Mesenchymal stem cell (in vitro differentiated cells and primary cell): ENCODE measurements around the gene HOXD3.
A peak's percentile ranks its signal among the peaks of the same experiment; 100 is the strongest.

ENCODE experiments used
- DNase-seq: peaks from one replicate; pipeline ENCODE4 v3.0.0-alpha.2; 2013
- H2AFZ ChIP-seq: one replicate; pipeline ENCODE4 v1.6.1; 2013; ENCODE audit warnings: low read depth, mild to moderate bottlenecking, control low read depth, inconsistent platforms, low read length, moderate library complexity
- H2AK5ac ChIP-seq: 2 replicates; pipeline ENCODE4 v1.6.1; 2013; ENCODE audit warnings: low read length, moderate library complexity, mild to moderate bottlenecking, inconsistent platforms; ENCODE audit not compliant: severe bottlenecking
- H2BK120ac ChIP-seq: one replicate; pipeline ENCODE4 v1.6.1; 2013; ENCODE audit warnings: low read depth, mild to moderate bottlenecking, inconsistent platforms, low read length, moderate library complexity
- H2BK12ac ChIP-seq, 2 experiments: one replicate each; pipeline ENCODE4 v1.6.1; 2013; ENCODE audit warnings: inconsistent platforms in 2 of 2, low read length in 2 of 2, mild to moderate bottlenecking in 2 of 2, moderate library complexity in 2 of 2, control low read depth in 1 of 2
- H2BK15ac ChIP-seq: one replicate; pipeline ENCODE4 v1.6.1; 2013; ENCODE audit warnings: mild to moderate bottlenecking, low read depth, inconsistent platforms; ENCODE audit not compliant: poor library complexity, severe bottlenecking
- H2BK5ac ChIP-seq: 2 replicates; pipeline ENCODE4 v1.6.1; 2013; ENCODE audit warnings: low read depth, mild to moderate bottlenecking, low read length, control low read depth, inconsistent platforms; ENCODE audit not compliant: poor library complexity, severe bottlenecking
- H3K14ac ChIP-seq, 2 experiments: one replicate each; pipeline ENCODE4 v1.6.1; 2013; ENCODE audit warnings: inconsistent platforms in 2 of 2, low read length in 2 of 2, control low read depth in 1 of 2, mild to moderate bottlenecking in 1 of 2, moderate library complexity in 1 of 2
- H3K18ac ChIP-seq, 2 experiments: one replicate each; pipeline ENCODE4 v1.6.1; 2013; ENCODE audit warnings: inconsistent platforms in 2 of 2, low read length in 2 of 2, control low read depth in 1 of 2, low read depth in 1 of 2, mild to moderate bottlenecking in 1 of 2
- H3K23ac ChIP-seq, 2 experiments: one replicate each; pipeline ENCODE4 v1.6.1; 2013; ENCODE audit warnings: inconsistent platforms in 2 of 2, low read length in 2 of 2, mild to moderate bottlenecking in 2 of 2, moderate library complexity in 2 of 2, control low read depth in 1 of 2
- H3K27ac ChIP-seq: 2 replicates; pipeline ENCODE4 v1.5.1; 2013; ENCODE audit warnings: mild to moderate bottlenecking, moderate library complexity, low read length, control low read depth, inconsistent platforms; ENCODE audit not compliant: poor library complexity, severe bottlenecking
- H3K27me3 ChIP-seq, 2 experiments: 2 replicates each; pipeline versions ENCODE4 v1.6.1 to v1.7.0; 2013; ENCODE audit warnings: low read length in 2 of 2, mild to moderate bottlenecking in 2 of 2, moderate library complexity in 2 of 2, control low read depth in 1 of 2, inconsistent platforms in 1 of 2; ENCODE audit not compliant: control insufficient read depth in 1 of 2, insufficient read depth in 1 of 2
- H3K36me3 ChIP-seq, 2 experiments: 2 replicates each; pipeline versions ENCODE4 v1.6.1 to v1.7.0; 2013; ENCODE audit warnings: low read length in 2 of 2, control low read depth in 1 of 2, inconsistent platforms in 1 of 2, low read depth in 1 of 2, mild to moderate bottlenecking in 1 of 2; ENCODE audit not compliant: insufficient read depth in 2 of 2, control insufficient read depth in 1 of 2
- H3K4ac ChIP-seq, 2 experiments: one replicate each; pipeline ENCODE4 v1.6.1; 2013; ENCODE audit warnings: inconsistent platforms in 2 of 2, low read length in 2 of 2, mild to moderate bottlenecking in 2 of 2, moderate library complexity in 2 of 2, control low read depth in 1 of 2, low read depth in 1 of 2
- H3K4me1 ChIP-seq: 2 replicates; pipeline ENCODE4 v1.6.1; 2013; ENCODE audit warnings: low read depth, low read length, control low read depth; ENCODE audit not compliant: control insufficient read depth, insufficient read depth
- H3K4me2 ChIP-seq: 2 replicates; pipeline ENCODE4 v1.6.1; 2013; ENCODE audit warnings: low read length, mild to moderate bottlenecking, inconsistent platforms; ENCODE audit not compliant: poor library complexity, severe bottlenecking
- H3K4me3 ChIP-seq, 2 experiments: 2 replicates each; pipeline versions ENCODE4 v1.5.1 to v1.7.0; 2013; ENCODE audit warnings: low read length in 2 of 2, mild to moderate bottlenecking in 2 of 2, control low read depth in 1 of 2, low read depth in 1 of 2; ENCODE audit not compliant: insufficient read depth in 1 of 2
- H3K79me1 ChIP-seq: replicated peaks from 2 replicates; pipeline ENCODE4 v1.6.1; 2013; ENCODE audit warnings: mild to moderate bottlenecking, control low read depth, low read length, inconsistent platforms; ENCODE audit not compliant: poor library complexity, severe bottlenecking
- H3K9ac ChIP-seq: 2 replicates; pipeline ENCODE4 v1.7.0; 2013; ENCODE audit warnings: mild to moderate bottlenecking, low read length, moderate library complexity
- H3K9me3 ChIP-seq: 2 replicates; pipeline ENCODE4 v1.7.0; 2013; ENCODE audit warnings: mild to moderate bottlenecking, low read length; ENCODE audit not compliant: control insufficient read depth
- H4K8ac ChIP-seq: one replicate; pipeline ENCODE4 v1.6.1; 2013; ENCODE audit warnings: inconsistent platforms, mild to moderate bottlenecking, low read length, moderate library complexity
- H4K91ac ChIP-seq: one replicate; pipeline ENCODE4 v1.6.1; 2013; ENCODE audit warnings: mild to moderate bottlenecking, low read length, inconsistent platforms
- WGBS: methylation state at CpG from one replicate; pipeline ENCODE4 v1.1.7; 2013; ENCODE audit warnings: mixed read lengths; 5-methylcytosine and 5-hydroxymethylcytosine counted together

HOXD3 gene

GRCh38 chr2:176122683-176123410, 34.3 kb upstream of the HOXD3 start, which contains the start of gene HOXD9:
HOXD9 (plus strand) TSS chr2:176122719; CDS start chr2:176122769, 50 bp downstream.
- Histone ChIP-seq H4K8ac (no peak within 1 kb of the TSS), H3K79me1 (no peaks in the 10 kb centered on the region), H3K36me3 (no peaks in the 10 kb centered on the region), H3K27ac (no peak within 1 kb of the TSS), H2BK12ac (no peak within 1 kb of the TSS), H3K4me2 (peak within 1 kb of the TSS; percentile 69), H3K9me3 (no peaks in the 10 kb centered on the region), H3K27me3 (peaks cover 47 to 90% of the 10 kb centered on the region in 2 experiments), H4K91ac (no peak within 1 kb of the TSS), H2AK5ac (no peak within 1 kb of the TSS), H3K9ac (peak within 1 kb of the TSS; percentile 69), H3K23ac (peak within 1 kb of the TSS in 1 of 2 experiments; percentile 46), H2AFZ (peak within 1 kb of the TSS; percentile 29), H3K4me3 (peak within 1 kb of the TSS; percentile 49 to 84), H2BK120ac (no peak within 1 kb of the TSS), H3K4ac (no peak within 1 kb of the TSS), H3K14ac (no peak within 1 kb of the TSS), H2BK5ac (no peak within 1 kb of the TSS), H3K18ac (no peak within 1 kb of the TSS), H2BK15ac (no peak within 1 kb of the TSS), H3K4me1 (peaks cover 18% of the 10 kb centered on the region)
- DNase-seq: no peak
- WGBS: under 1% methylated on average over 52 of the region's 84 CpGs

GRCh38 chr2:176123411-176124109, 33.5 kb upstream of the HOXD3 start:
- no peak overlapping the region for H4K8ac ChIP-seq
- H2BK5ac ChIP-seq: no peak overlapping the region
- H3K27me3 ChIP-seq: peaks cover 39 to 90% of the 10 kb centered on the region in 2 experiments
- no peak for DNase-seq
- no peaks in the 10 kb centered on the region for H3K79me1 ChIP-seq
- no peak overlapping the region for H3K4ac ChIP-seq
- no peak overlapping the region for H2AK5ac ChIP-seq
- H3K18ac ChIP-seq: no peak overlapping the region
- H2BK15ac ChIP-seq: no peak overlapping the region
- no peak overlapping the region for H3K27ac ChIP-seq
- no peak overlapping the region for H2BK12ac ChIP-seq
- H3K9me3 ChIP-seq: no peaks in the 10 kb centered on the region
- no peaks in the 10 kb centered on the region for H3K36me3 ChIP-seq
- H3K4me2 ChIP-seq: peak overlapping the region; percentile 69
- no peak overlapping the region for H4K91ac ChIP-seq
- H2AFZ ChIP-seq: peak overlapping the region; percentile 29
- H3K4me1 ChIP-seq: peaks cover 22% of the 10 kb centered on the region
- no peak overlapping the region for H3K14ac ChIP-seq
- 3% methylated on average over 40 of the region's 40 CpGs for WGBS
- no peak overlapping the region for H3K23ac ChIP-seq
- peak overlapping the region; percentile 69 for H3K9ac ChIP-seq
- H2BK120ac ChIP-seq: no peak overlapping the region
- peak overlapping the region; percentile 49 to 84 for H3K4me3 ChIP-seq

GRCh38 chr2:176124110-176124946, 32.8 kb upstream of the HOXD3 start:
- H3K9ac ChIP-seq: peak overlapping the region; percentile 69

More at GRCh38 chr2:176124110-176124946, 32.8 kb upstream of the HOXD3 start:
- Histone ChIP-seq H3K23ac (no peak overlapping the region), H3K14ac (no peak overlapping the region), H2BK15ac (no peak overlapping the region), H3K4me2 (no peak overlapping the region), H3K4ac (no peak overlapping the region), H2BK12ac (no peak overlapping the region), H4K8ac (no peak overlapping the region), H3K9me3 (no peaks in the 10 kb centered on the region), H3K27me3 (peaks cover 33 to 90% of the 10 kb centered on the region in 2 experiments), H3K18ac (no peak overlapping the region), H2AK5ac (no peak overlapping the region), H3K4me3 (peak overlapping the region in 1 of 2 experiments; percentile 84), H2BK120ac (no peak overlapping the region), H4K91ac (no peak overlapping the region), H3K27ac (no peak overlapping the region), H3K4me1 (peaks cover 28% of the 10 kb centered on the region), H3K79me1 (no peaks in the 10 kb centered on the region), H2AFZ (no peak overlapping the region), H3K36me3 (no peaks in the 10 kb centered on the region), H2BK5ac (no peak overlapping the region)
- DNase-seq: no peak
- 24% methylated on average over 30 of the region's 34 CpGs for WGBS
